T-helper 9 cell (primary cell): ENCODE data around the gene PPM1D.
"Not testable (repeated sequence)": the region's sequence is repeated elsewhere in the genome, so short reads cannot be mapped to it uniquely, and the experiment has no call there.

Experiments used
- DNase-seq: peaks from one replicate; pipeline ENCODE4 v3.0.0-alpha.2; 2020

The PPM1D gene

DNA sequence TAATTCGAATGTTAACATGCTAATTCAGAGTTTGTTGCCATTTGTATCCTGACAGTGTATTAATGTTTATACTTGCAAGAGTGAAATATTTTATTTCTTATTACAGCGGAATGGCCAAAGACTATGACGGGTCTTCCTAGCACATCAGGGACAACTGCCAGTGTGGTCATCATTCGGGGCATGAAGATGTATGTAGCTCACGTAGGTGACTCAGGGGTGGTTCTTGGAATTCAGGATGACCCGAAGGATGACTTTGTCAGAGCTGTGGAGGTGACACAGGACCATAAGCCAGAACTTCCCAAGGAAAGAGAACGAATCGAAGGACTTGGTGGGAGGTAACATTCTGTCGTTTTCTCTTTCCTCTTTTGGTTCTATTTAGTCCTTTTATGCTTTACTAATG lies 23.4 kb downstream of the PPM1D start:
- DNase-seq = no peak

DNA sequence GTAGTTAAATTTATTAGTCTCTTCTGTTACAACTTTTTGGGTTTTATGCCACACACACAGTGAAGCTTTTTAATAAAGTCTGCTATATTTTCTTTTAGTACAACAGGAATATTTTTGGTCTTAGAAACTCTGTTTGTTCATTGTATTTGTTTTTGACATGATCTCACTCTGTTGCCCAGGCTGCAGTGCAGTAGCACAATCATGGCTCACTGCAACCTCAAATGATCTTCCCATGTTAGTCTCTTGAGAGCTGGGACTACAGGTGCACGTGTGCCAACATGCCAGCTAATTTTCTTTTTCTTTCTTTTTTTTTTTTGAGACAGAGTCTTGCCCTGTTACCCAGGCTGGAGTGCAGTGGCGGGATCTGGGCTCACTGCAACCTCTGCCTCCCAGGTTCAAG lies 27.1 kb downstream of the PPM1D start:
- DNase-seq = no peak

DNA sequence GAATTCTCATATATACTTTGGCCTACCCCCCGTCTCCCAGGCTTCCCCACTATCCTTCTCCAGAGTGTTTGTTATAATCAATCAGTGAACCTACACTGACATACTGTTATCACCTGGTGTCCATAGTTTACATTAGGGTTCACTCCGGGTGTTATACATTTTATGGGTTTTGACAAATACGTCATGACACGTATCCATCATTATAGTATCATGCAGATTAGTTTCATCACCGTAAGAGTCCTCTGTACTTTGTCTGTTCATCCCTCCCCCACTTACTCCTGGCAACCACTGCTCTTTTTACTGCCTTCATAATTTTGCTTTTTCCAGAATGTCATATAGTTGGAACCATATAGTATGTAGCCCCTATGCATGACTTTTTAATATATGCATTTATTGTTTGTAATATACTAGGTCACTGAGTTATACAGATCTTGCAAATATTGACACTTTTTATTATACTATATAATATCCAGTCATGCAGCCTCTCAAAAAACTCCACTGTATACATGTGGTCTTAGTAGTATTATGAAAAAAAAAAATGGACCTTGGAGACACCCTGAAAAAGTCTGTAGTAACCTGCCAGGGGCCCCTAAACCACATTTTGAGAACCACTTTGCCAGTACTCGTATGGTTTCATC lies 28.4 kb downstream of the PPM1D start:
- DNase-seq = no peak

DNA sequence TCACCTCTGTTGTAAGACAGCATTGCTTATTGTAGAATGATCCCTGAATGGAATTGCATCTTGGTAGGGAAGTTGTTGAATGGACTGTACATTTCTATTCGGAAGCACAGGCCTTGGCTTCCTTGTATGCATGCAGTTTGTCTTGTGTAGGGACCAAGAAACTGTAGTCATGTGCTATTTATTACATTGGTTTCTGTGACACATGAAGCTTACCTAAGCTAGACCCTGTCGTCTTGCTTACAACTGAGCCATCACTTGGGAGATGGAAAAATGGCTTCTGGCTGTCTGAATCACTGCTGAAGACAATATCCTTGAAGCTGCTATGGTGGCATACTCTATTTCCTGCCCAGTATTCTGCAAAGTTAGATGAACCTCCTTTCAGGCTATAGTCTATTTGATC lies 29.1 kb downstream of the PPM1D start:
- no peak for DNase-seq

DNA sequence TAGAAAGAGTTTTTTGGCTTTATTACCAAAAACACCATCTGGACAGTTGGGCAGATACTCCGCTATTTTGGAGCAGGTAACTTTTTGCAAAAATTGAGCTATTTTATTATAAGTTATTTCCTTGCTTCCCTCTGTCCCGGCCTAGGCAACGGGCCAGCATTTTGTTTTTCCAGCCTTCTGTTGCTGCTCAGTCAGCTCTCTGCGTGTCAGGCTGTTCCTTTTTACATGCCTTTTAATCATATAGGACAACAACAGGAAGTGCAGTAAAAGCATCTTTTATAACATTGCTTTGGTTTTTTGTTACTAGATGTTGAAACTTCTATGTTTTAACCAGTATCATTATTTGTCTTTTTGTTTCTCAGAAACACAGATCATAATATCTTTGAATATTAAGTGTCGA lies 30.4 kb downstream of the PPM1D start:
- DNase-seq = no peak

DNA sequence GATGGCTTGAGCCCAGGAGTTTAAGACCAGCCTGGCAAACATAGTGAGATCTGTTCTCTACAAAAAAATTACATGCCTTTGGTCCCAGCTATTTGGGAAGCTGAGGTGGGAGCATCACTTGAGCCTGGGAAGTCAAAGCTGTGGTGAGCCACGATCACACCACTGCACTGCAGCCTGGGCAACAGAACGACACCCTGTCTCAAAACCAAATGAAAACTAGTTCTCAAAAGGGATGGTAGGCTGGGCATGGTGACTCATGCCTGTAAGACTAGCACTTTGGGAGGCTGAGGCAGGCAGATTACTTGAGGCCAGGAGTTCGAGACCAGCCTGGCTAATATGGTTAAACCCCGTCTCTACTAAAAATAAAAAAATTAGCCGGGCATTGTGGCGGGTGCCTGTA lies 31.1 kb downstream of the PPM1D start:
- no peak for DNase-seq

DNA sequence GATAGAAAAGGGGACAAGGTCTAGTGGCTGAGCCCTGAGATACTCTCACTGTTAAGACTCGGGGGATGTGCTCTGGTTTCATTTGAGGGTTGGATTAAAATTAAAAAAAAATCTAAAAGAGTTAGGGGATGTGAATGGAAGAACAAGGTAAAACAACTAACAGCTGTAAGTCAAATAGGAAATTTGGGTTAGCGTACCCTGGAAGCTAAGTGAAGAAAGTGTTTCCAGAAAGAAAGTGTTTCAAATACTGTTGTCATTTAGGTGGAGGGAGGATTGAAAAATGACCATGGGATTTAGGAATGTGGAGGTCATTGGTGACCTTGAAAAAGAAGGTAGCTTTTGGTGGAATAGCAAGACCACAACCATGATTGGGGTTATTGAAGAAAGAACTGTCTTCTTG lies 37.7 kb downstream of the PPM1D start:
- DNase-seq = no peak

DNA sequence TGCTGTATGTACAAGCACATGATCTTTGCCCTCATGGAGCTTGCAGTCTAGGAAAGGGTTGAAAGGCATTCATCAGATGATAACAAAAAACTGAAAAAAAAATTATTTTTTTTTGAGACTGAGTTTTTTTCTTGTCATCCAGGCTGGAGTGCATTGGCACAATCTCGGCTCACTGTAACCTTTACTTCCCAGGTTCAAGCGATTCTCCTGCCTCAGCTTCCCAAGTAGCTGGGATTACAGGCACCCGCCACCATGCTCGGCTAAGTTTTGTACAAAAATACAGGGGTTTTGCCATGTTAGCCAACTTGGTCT lies 39.0 kb downstream of the PPM1D start:
- no peak for DNase-seq

DNA sequence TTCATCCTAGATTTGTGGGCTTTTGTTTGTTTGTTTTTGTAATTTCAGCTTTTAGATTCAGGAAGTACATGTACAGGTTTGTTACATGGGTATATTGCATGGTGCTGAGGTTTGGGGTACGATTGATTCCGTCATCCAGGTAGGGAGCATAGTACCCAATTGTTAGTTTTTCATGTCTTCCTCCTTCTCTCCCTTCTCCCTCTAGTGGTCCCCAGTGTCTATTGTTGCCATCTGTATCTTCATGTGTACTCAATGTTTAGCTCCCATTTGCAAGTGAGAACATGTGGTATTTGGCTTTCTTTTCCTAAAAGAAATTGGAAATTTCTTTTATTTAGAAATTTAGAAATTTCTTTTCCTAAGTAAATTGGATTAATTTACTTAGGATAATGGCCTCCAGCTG lies 40.5 kb downstream of the PPM1D start:
- no peak for DNase-seq

DNA sequence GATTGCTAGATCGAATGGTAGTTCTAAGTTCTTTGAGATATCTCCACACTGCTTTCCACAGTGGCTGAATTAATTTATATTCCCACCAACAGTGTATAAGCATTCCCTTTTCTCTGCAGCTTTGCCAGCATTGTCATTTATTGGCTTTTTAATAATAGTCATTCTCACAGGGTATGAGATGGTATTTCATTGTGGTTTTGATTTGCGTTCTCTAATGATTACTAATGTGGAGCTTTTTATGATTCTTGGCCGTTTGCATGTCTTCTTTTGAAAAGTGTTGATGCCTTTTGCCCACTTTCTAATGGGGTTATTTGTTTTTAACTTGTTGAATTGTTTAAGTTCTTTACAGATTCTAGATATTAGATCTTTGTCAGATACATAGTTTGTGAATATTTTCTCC lies 41.1 kb downstream of the PPM1D start:
- DNase-seq = no peak

DNA sequence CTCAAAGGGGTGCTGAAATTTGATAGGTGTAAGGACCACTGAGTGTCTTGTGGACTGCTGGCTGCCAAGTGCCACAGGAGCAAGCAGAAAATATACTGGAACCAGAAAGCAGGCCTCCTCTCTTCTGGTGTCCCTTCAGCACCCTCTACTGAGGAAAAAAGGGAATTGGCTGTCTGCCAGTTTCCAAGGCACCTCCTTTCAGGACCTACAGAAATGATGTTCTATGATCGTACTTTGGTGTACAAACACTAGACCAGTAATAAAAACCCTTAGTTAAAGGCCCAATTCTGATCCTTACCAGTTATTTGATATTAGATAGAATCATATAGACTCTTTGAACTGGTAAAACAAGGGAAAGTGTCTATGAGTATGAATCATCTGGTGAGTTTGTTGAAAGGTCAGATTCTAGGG lies 41.8 kb downstream of the PPM1D start:
- peak; percentile 14 for DNase-seq

DNA sequence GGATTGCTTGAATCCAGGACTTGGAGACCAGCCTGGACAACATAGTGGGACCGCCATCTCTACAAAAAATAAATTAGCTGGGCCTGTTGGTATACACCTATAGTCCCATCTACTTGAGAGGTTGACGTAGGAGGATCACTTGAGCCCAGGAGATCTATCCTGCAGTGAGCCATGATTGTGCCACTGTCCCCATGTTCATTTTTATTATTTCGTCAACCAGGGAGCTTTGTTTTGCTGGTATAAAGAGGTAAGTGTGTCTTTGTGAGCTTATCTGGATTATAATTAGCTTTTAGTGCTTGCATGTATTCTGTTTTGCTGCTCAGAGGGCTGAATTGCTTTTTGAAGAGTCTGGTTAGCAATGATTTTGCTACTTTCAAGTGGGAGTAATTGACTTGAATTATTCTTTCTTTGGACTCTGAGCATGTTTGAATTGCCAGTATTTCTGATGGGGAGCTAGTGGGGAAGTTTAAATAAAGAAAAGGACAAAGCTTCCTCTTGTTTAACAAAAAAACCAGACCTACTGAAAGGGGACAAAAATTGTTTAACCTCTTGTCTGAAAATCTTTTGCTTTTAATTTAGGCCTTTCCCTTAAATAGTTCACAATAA lies 46.0 kb downstream of the PPM1D start:
- DNase-seq = no peak

DNA sequence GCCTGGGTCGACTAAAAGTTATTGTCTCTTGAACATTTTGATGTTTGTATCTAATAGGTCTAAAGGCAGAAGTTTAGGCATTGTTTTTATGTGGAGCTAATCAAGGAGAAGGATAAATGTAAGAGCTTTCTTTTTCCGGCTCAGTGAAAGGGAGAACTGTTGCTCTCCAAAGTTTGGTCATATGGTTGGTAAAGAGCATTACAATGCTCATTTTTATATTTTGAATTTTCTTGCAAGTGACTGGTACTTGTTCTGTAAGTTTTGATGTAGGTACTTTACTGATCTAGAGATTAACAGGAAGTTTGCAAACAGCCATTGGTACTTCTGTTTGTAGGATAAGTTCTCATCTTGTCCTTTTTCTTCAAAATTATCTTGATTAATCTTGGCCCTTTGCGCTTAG lies 46.7 kb downstream of the PPM1D start:
- no peak for DNase-seq

DNA sequence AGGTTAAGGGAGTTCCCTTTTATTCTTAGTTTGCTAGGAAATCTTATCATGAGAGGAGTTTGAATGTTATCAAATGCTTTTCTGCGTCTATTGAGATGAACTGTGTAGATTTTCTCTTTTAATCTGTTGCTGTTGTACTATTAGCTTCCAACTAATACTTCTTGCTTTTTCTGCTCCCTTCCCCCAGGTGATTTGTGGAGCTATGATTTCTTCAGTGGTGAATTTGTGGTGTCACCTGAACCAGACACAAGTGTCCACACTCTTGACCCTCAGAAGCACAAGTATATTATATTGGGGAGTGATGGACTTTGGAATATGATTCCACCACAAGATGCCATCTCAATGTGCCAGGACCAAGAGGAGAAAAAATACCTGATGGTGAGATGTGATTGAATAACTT lies 47.7 kb downstream of the PPM1D start:
- no peak for DNase-seq

DNA sequence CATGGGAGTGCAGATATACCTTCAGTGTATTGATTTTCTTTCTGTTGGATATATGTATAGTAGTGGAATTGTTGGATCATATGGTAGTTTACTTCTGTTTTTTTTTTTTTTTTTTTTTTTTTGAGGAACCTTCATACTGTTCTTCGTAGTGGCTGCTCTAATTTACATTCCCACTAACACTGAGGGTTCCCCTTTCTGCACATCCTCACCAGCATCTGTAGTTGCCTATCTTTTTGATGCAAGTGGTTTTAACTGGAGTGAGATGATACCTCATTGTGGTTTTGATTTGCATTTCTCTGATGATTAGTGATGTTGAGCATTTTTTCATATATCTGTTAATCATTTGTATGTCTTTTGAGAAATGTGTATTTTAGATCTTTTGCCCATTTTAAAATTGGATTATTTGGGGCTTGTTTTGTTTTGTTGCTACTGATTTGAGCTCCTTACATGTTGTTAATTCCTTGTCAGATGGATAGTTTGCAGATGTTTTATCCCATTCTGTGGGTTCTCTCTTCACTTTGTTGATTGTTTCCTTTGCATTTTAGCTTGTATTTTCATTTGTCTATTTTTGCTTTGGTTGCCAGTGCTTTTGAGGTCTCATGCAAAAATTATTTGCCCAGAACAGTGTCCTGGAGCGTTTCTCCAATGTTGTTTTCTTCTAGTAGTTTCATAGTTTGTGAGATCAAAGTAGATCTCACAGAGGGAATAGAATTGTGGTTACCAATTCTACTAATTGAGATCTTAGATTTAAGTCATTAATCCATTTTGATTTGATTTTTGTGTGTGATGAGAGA lies 52.7 kb downstream of the PPM1D start:
- no peak for DNase-seq

DNA sequence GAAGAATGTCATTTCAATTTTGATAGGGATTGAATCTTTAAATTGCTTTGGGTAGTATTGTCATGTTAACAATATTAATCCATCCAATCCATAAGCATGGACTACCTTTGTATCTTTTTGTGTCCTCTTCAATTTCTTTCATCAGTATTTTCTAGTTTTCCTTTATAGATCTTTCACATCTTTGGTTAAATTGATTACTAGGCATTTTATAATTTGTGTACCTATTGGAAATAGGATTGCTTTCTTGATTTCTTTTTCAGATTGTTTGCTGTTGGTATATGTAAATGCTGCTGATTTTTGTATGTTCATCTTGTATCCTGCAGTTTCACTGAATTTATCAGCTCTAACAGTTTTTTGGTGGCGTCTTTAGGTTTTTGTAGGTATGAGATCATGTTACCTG lies 53.6 kb downstream of the PPM1D start:
- no peak for DNase-seq

DNA sequence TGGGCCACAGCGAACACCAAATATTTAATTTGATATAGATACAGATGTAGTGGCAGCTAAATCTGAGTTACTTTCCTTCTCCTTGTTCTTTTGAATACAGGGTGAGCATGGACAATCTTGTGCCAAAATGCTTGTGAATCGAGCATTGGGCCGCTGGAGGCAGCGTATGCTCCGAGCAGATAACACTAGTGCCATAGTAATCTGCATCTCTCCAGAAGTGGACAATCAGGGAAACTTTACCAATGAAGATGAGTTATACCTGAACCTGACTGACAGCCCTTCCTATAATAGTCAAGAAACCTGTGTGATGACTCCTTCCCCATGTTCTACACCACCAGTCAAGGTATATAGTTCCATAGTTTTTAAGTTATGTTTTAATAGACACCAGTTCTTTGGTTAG lies 56.5 kb downstream of the PPM1D start:
- no peak for DNase-seq

DNA sequence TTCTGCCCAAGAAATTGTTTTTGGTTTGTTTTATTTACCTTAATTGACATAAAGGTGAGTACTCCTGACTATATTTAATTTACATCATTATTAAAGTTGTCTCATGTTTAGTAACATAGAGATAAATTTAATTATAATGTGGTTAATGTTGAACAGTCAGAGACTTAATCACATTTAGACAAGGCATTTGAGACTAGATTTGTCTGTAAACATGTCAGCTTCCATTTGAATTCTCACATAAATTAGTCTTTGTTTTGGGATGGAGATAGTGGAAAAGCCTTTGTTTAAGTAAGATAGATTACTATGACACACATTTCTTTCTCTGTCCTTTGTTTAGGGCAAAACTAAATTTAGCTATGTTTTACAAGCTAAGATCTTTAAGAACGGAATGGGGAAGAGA lies 59.2 kb downstream of the PPM1D start:
- DNase-seq = no peak

DNA sequence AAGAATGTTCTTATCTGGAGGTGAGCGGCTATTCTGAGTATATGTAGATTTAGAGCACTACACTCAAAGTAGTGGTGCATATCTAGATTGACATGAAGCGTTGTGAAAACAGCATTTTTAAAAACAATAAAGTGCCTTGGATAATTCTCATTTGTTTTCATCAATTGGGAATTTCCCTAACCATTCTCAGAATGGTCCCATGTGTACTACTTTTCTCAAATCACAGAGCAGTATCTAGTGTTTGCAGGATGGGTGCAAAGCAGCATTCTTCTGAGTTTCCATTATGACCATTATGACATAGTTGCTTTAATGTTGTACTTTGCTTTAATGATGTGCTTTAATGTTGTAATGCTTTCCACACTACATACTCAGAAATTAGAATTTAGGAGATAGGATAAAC lies 61.5 kb downstream of the PPM1D start:
- DNase-seq = no peak

DNA sequence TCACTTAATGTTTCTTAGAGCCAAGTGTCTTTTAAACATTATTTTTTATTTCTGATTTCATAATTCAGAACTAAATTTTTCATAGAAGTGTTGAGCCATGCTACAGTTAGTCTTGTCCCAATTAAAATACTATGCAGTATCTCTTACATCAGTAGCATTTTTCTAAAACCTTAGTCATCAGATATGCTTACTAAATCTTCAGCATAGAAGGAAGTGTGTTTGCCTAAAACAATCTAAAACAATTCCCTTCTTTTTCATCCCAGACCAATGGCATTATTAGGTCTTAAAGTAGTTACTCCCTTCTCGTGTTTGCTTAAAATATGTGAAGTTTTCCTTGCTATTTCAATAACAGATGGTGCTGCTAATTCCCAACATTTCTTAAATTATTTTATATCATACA lies 64.0 kb downstream of the PPM1D start:
- no peak for DNase-seq

DNA sequence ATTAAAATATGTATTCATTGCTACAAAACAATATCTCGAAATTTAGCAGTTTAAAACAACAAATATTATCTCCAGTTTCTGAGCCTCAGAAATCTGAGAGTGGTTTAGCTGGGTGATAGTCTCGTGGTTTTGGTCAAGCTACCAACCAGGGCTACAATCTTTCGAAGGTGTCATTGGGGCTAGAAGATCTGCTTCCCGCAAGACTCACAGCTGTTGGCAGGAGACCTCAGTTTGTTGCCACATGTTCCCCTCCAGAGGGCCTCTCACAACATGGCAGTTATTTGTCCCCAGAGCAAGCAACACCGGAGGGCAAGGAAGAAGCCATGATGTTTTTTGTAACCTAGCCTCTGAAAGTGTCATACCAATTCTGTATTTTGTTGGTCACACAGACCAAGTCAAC lies 65.6 kb downstream of the PPM1D start:
- DNase-seq = no peak

DNA sequence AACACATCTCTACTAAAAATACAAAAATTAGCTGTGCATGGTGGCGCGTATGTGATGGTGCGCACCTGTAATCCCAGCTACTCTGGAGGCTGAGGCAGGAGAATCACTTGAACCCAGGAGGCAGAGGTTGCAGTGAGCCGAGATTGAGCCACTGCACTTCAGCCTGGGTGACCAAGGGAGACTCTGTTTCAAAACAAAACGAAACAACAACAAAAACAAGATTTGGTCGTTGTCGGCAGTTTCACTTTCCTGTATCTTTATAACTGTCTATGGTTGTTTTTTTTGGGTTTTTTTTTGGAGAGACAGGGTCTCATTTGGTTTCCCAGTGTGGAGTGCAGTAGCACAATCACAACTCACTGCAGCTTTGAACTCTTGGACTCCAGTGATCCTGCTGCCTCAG lies 68.7 kb downstream of the PPM1D start:
- not testable (repeated sequence) for DNase-seq

DNA sequence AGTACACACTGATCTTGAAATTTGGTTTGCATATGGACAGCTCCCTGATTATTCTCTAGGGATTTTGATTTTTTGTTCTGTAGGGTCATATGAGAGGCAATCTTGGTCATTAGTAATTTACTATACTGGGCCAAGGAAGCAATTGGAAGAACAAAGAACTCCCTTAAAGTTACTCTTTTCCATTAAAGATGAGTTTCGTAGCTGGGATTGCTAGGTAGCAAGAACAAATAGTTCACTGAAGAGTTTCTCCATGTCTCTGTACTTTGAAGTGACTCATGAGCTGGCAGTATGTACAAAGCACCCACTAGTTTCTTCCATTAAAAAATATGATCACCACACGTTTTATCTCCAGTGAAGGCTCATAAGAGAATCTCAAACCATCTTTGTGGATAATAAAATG lies 71.5 kb downstream of the PPM1D start:
- no peak for DNase-seq

DNA sequence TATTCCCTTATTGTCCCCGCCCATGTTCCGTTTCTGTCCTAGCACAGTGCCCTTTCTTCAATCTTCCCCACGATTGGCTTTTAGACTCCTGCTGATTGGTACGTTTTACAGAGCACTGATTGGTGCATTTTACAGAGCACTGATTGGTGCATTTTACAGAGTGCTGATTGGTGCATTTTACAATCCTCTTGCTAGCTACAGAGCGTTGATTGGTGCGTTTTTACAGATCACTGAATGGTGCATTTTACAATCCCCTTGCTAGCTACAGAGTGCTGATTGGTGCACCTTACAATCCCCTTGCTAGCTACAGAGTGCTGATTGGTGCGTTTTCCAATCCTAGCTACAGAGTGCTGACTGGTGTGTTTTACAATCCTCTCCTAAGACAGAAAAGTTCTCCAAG lies 74.6 kb downstream of the PPM1D start:
- DNase-seq = not testable (repeated sequence)

DNA sequence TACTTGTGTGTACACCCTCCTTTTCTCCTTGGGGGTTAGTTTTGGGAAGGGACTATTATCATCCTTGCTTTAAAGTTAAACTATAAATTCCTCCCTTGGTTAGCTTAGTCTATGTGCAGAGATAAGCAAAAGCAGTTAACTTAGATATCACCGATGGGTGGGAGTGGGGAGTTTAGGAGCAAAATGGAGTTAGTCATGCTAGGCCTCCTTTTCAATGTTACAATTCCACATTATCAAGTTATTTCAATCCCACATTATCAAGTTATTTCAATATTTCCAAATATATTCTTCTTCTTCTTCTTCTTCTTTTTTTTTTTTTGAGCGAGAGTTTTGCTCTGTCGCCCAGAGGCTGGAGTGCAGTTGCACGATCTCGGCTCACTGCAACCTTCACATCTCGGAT lies 76.0 kb downstream of the PPM1D start:
- no peak for DNase-seq
